ENCODE measurements around the gene CDC42BPB. TPM values are rescaled to one million over a fixed set of nuclear protein-coding genes. Genes with fewer than 3 reads are reported as not detected.

The CDC42BPB gene
- total and polyA plus RNA-seq, 5 donors from 2014 or later, result 0.08 to 19.2 (median 0.41) TPM

DNA sequence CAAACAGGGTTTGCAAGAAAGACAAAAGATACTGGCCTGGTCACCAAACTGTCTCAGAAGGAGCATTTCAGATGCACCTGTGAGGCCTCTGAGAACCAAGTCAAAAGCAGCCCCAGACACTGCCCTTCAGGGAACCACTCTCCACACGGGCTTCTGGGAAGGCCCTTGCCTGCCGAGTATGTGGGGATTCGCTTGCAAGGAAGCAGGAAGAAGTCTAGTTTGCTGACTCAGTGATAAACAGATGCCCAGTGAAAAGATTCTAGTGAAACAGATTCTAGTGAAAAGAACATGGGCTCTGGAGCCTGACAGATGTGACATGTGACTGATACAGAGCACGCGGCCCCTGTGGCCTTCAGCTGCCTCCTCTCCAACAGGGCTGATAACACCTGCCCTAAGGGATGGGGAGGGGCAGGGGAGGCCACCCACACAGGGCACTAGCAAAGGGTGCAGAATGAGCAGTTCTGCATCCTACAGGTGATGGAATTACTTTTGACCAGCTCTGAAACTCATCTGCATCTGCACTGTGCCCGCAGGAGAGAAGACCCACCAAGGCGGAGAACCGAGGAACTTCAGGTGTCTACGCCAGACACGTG is 115.8 kb downstream of the CDC42BPB start:
- Mint-ChIP-seq H3K27me3 (no peaks in the 10 kb centered on the region), H3K27ac (peak overlapping the region in 1 of 3 donors; percentile 46), H3K4me3 (no peak overlapping the region), H3K9me3 (no peaks in the 10 kb centered on the region), H3K4me1 (peaks cover 0 to 2% (median under 1%) of the 10 kb centered on the region in 4 donors), H3K36me3 (peaks cover 4% of the 10 kb centered on the region)
- H3K4me1 ChIP-seq (ENCODE audit: control insufficient read depth, insufficient read depth, low read length, poor library complexity, severe bottlenecking), result no peaks in the 10 kb centered on the region
- H3K27ac ChIP-seq (ENCODE audit: insufficient read depth, low read length, poor library complexity, severe bottlenecking), result no peak overlapping the region
- ATAC-seq (ENCODE audit: low read depth in 2 of 2), result no peak
- no peaks in the 10 kb centered on the region for H3K9me3 ChIP-seq (ENCODE audit: control insufficient read depth in 2 of 2, low read length in 2 of 2)
- DNase-seq, result no peak
- H3K4me3 ChIP-seq (ENCODE audit: low read depth, low read length), result no peak overlapping the region
- H3K36me3 ChIP-seq (ENCODE audit: control insufficient read depth, insufficient read depth, low read length), result no peaks in the 10 kb centered on the region
- H3K27me3 ChIP-seq (ENCODE audit: control insufficient read depth, insufficient read depth, low read length), result no peaks in the 10 kb centered on the region

DNA sequence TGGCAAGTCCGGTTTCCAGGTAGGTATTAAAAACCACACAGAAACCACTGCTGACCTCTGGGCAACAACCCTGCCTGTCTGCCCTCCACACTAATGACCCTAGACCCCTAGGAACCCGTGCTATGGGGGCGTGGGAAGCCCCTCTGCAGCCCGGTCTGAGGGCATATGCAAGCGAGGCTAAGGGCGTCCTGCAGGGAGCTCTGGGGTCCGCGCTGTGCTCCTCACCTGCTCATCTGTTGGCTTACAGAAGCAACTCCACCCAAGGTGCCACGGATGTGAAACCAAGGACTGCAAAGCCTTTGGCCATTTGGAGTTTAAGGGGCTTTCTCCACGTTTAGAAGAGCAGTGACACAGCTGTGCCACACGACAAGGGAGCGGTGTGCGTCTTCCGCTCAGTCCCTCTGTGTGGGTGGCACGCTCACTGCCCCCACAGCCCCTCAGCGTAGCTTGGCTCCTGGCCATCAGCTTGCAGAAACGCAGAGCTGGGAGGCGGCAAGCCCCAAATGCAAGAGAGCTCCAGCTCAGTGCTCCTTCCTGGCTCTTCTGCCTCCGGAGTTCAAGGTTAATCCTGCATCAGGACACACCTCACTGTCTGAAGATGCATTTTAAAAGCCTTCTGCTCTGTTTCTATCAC is 116.5 kb downstream of the CDC42BPB start:
- Histone ChIP-seq H3K27me3 (ENCODE audit: control insufficient read depth, insufficient read depth, low read length) (no peaks in the 10 kb centered on the region), H3K9me3 (ENCODE audit: control insufficient read depth in 2 of 2, low read length in 2 of 2) (no peaks in the 10 kb centered on the region), H3K4me1 (ENCODE audit: control insufficient read depth, insufficient read depth, low read length, poor library complexity, severe bottlenecking) (no peaks in the 10 kb centered on the region), H3K27ac (ENCODE audit: insufficient read depth, low read length, poor library complexity, severe bottlenecking) (no peak overlapping the region), H3K4me3 (ENCODE audit: low read depth, low read length) (no peak overlapping the region), H3K36me3 (ENCODE audit: control insufficient read depth, insufficient read depth, low read length) (no peaks in the 10 kb centered on the region)
- Mint-ChIP-seq H3K4me3 (no peak overlapping the region), H3K4me1 (no peaks in the 10 kb centered on the region), H3K27me3 (no peaks in the 10 kb centered on the region), H3K36me3 (peaks cover 4% of the 10 kb centered on the region), H3K27ac (no peak overlapping the region), H3K9me3 (no peaks in the 10 kb centered on the region)
- DNase-seq (no peak), ATAC-seq (ENCODE audit: low read depth in 2 of 2) (no peak)

DNA sequence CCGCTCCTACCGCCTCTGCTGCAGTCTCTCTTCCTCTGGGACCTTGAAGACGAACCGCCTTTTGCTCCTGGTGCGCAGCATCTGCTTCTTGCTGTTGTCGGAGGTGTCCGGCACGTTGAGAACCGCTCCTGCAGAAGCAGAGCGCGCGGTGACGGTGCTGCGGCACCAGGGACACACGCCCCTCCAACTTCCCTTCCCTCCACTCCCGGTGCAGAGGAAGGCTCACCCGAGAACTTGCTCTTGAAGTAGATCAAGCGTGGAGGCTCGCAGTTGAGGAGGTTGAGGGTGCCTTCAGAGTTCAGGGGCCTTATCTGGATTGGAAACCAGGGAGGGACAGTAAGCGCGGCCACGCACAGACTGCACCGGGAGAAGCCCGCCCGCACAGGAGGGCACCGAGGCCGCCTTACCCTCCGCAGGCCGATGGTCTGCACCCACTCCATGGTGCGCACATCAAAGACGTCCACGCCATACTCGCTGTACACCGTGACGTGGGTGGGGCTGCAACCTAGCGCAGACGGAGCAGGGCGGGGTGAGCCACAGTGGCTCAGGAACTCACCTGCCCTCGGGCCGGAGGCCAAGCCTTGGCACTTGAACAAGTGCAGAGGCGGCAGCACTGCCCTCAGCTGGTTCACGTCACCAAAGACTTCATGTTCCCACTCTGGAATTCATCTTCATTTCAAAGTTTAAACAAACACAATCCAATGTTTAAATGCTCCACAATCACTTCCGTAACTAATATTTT is 117.4 kb downstream of the CDC42BPB start:
- no peak overlapping the region for H3K27ac ChIP-seq (ENCODE audit: insufficient read depth, low read length, poor library complexity, severe bottlenecking)
- no peaks in the 10 kb centered on the region for H3K36me3 ChIP-seq (ENCODE audit: control insufficient read depth, insufficient read depth, low read length)
- no peak for DNase-seq
- Mint-ChIP-seq H3K9me3 (no peaks in the 10 kb centered on the region), H3K4me1 (no peaks in the 10 kb centered on the region), H3K4me3 (no peak overlapping the region), H3K27ac (no peak overlapping the region), H3K27me3 (no peaks in the 10 kb centered on the region), H3K36me3 (peaks cover 4% of the 10 kb centered on the region)
- H3K4me3 ChIP-seq (ENCODE audit: low read depth, low read length), result no peak overlapping the region
- no peaks in the 10 kb centered on the region for H3K9me3 ChIP-seq (ENCODE audit: control insufficient read depth in 2 of 2, low read length in 2 of 2)
- ATAC-seq (ENCODE audit: low read depth in 2 of 2), result no peak
- no peaks in the 10 kb centered on the region for H3K4me1 ChIP-seq (ENCODE audit: control insufficient read depth, insufficient read depth, low read length, poor library complexity, severe bottlenecking)
- H3K27me3 ChIP-seq (ENCODE audit: control insufficient read depth, insufficient read depth, low read length), result no peaks in the 10 kb centered on the region

DNA sequence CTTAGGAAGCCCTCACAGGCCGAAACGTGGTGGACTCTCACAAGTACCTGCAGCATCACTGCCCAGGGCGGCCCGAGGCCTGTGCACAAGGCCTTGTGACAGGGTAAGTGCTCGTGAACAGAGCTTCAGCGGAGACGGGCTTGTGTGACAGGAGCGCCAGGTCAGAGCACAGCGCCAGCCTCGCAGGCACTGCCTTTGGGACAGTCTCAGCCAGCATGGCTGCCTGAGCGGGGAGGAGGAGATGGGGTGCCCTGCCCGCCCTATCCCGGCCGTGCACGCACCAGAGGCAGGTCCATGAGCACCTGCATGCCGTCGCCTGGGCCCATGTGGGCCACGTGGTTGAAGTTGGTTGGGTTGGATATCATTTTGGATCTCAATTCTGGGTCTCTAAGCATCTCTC is 118.0 kb downstream of the CDC42BPB start:
- Mint-ChIP-seq H3K9me3 (no peaks in the 10 kb centered on the region), H3K4me3 (no peak overlapping the region), H3K36me3 (peaks cover 4% of the 10 kb centered on the region), H3K27ac (no peak overlapping the region), H3K4me1 (no peaks in the 10 kb centered on the region), H3K27me3 (no peaks in the 10 kb centered on the region)
- Histone ChIP-seq H3K4me3 (ENCODE audit: low read depth, low read length) (no peak overlapping the region), H3K27ac (ENCODE audit: insufficient read depth, low read length, poor library complexity, severe bottlenecking) (no peak overlapping the region), H3K36me3 (ENCODE audit: control insufficient read depth, insufficient read depth, low read length) (no peaks in the 10 kb centered on the region), H3K27me3 (ENCODE audit: control insufficient read depth, insufficient read depth, low read length) (no peaks in the 10 kb centered on the region), H3K4me1 (ENCODE audit: control insufficient read depth, insufficient read depth, low read length, poor library complexity, severe bottlenecking) (no peaks in the 10 kb centered on the region), H3K9me3 (ENCODE audit: control insufficient read depth in 2 of 2, low read length in 2 of 2) (no peaks in the 10 kb centered on the region)
- no peak for DNase-seq
- no peak for ATAC-seq (ENCODE audit: low read depth in 2 of 2)

DNA sequence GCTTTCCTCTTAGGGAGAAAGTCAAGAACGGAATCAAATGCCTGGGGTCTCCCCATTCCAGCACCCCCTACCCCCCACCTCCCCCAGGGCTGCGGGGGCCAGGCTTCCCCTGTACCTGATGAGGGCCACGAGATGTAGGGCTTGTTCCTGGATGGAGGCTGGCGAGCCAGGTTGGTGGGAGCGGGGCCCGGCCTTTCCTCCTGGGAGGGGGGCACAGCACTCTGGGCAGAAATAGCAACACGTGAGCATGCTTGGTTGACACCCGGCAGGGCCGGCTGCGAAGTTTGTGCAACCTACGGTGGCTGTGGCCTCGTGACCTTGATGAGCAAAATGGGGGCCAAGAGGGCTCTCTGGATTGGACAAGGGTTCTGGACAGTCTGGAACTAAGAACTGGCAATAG is 119.2 kb downstream of the CDC42BPB start:
- no peak overlapping the region for H3K27ac Mint-ChIP-seq
- no peak for ATAC-seq (ENCODE audit: low read depth in 2 of 2)
- no peaks in the 10 kb centered on the region for H3K4me1 ChIP-seq (ENCODE audit: control insufficient read depth, insufficient read depth, low read length, poor library complexity, severe bottlenecking)
- H3K27ac ChIP-seq (ENCODE audit: insufficient read depth, low read length, poor library complexity, severe bottlenecking), result no peak overlapping the region
- H3K4me3 ChIP-seq (ENCODE audit: low read depth, low read length), result no peak overlapping the region
- no peaks in the 10 kb centered on the region for H3K27me3 Mint-ChIP-seq
- no peaks in the 10 kb centered on the region for H3K27me3 ChIP-seq (ENCODE audit: control insufficient read depth, insufficient read depth, low read length)
- H3K36me3 ChIP-seq (ENCODE audit: control insufficient read depth, insufficient read depth, low read length), result no peaks in the 10 kb centered on the region
- DNase-seq, result no peak
- H3K36me3 Mint-ChIP-seq, result peaks cover under 1% of the 10 kb centered on the region
- H3K4me1 Mint-ChIP-seq, result no peaks in the 10 kb centered on the region
- no peaks in the 10 kb centered on the region for H3K9me3 ChIP-seq (ENCODE audit: control insufficient read depth in 2 of 2, low read length in 2 of 2)
- H3K9me3 Mint-ChIP-seq, result no peaks in the 10 kb centered on the region
- H3K4me3 Mint-ChIP-seq, result no peak overlapping the region

DNA sequence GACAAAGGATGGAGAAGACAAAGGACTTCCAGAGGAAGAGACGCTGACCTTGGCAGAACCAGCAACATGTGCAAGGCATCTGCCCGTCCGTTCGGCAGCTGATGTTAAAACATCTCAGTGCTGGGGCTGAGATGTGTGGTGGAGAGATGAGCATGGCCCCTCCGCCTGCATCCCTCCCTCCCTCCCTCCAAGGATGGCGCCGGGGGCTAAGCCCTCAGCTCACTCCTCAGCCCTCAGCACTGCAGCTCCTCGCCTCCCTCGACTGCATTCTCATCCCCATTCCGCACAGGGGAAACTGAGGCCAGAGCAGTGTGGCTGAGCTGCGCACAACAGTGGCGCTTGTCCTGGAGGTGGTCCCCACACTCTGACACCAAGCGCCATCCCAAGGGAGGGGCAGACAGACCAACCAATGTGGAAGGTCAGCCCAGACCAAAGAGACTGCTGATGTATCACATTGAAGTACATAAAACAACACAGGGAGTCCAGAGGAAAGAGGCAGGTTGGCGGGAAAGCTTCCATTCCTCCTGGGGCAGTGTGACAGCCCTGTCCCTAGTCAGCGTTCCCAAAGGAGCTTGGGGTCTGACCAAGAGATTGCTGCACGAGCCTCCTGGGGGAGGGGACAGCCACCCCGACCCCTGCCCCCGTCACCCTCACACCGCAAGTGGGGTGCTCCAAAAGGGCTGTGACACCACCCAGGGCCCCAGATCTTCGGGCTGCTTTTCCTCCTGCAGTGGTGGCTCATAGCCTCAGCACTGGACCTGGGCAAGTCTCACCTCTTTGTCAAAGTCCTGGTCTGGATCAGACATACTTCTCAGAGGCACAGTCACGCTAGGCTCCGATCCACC is 119.8 kb downstream of the CDC42BPB start:
- Histone ChIP-seq H3K36me3 (ENCODE audit: control insufficient read depth, insufficient read depth, low read length) (no peaks in the 10 kb centered on the region), H3K4me1 (ENCODE audit: control insufficient read depth, insufficient read depth, low read length, poor library complexity, severe bottlenecking) (no peaks in the 10 kb centered on the region), H3K4me3 (ENCODE audit: low read depth, low read length) (no peak overlapping the region), H3K27me3 (ENCODE audit: control insufficient read depth, insufficient read depth, low read length) (no peaks in the 10 kb centered on the region), H3K27ac (ENCODE audit: insufficient read depth, low read length, poor library complexity, severe bottlenecking) (no peak overlapping the region), H3K9me3 (ENCODE audit: control insufficient read depth in 2 of 2, low read length in 2 of 2) (no peaks in the 10 kb centered on the region)
- DNase-seq, result no peak
- no peaks in the 10 kb centered on the region for H3K9me3 Mint-ChIP-seq
- peak overlapping the region in 1 of 3 donors; percentile 0 for H3K27ac Mint-ChIP-seq
- H3K4me3 Mint-ChIP-seq, result no peak overlapping the region
- H3K4me1 Mint-ChIP-seq, result no peaks in the 10 kb centered on the region
- H3K27me3 Mint-ChIP-seq, result no peaks in the 10 kb centered on the region
- no peak for ATAC-seq (ENCODE audit: low read depth in 2 of 2)
- no peaks in the 10 kb centered on the region for H3K36me3 Mint-ChIP-seq

DNA sequence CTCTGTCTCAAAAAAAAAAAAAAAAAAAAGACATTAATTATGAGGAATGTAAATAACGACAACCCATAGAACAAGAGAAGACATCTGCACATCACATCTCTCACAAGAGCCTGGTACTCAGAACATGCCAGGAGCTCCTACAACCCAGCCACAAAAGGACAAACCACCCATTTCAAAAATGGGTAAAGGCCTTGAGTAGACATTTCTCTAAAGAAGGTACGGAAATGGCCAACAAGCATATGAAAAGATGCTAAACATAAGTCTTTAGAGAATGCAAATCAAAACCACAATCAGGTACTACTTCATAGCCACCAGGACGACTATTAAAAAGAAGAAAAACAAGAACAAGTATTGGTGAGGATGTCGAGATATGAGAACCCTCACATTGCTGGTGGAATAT is 121.6 kb downstream of the CDC42BPB start:
- Mint-ChIP-seq H3K36me3 (no peaks in the 10 kb centered on the region), H3K4me3 (no peak overlapping the region), H3K27me3 (peaks cover 2% of the 10 kb centered on the region), H3K9me3 (no peaks in the 10 kb centered on the region), H3K4me1 (peaks cover 0 to 2% (median 0%) of the 10 kb centered on the region in 4 donors), H3K27ac (no peak overlapping the region)
- DNase-seq (no peak), ATAC-seq (ENCODE audit: low read depth in 2 of 2) (no peak)
- H3K4me1 ChIP-seq (ENCODE audit: control insufficient read depth, insufficient read depth, low read length, poor library complexity, severe bottlenecking), result no peaks in the 10 kb centered on the region
- H3K27me3 ChIP-seq (ENCODE audit: control insufficient read depth, insufficient read depth, low read length), result no peaks in the 10 kb centered on the region
- no peak overlapping the region for H3K27ac ChIP-seq (ENCODE audit: insufficient read depth, low read length, poor library complexity, severe bottlenecking)
- no peaks in the 10 kb centered on the region for H3K9me3 ChIP-seq (ENCODE audit: control insufficient read depth in 2 of 2, low read length in 2 of 2)
- H3K36me3 ChIP-seq (ENCODE audit: control insufficient read depth, insufficient read depth, low read length), result no peaks in the 10 kb centered on the region
- no peak overlapping the region for H3K4me3 ChIP-seq (ENCODE audit: low read depth, low read length)

All from CD4-positive, CD25-positive, alpha-beta regulatory T cell (primary cell).